K562 (cell line): ENCODE data around the gene CGNL1. TPM values are rescaled to one million over a fixed set of nuclear protein-coding genes. Genes with fewer than 3 reads are reported as not detected.

Experiments
- ATAC-seq: fragments of 200-7000 bp; cut with Tn5 transposase; 3 replicates; pipeline ENCODE4 v1.9.1; 2020; ENCODE audit warnings: moderate library complexity
- BruUV-seq: library from RNA; stranded (reverse); fragments of 400-500 nt; replicated peaks from 2 replicates; lab custom pipeline; 2021; lab: Mats Ljungman, UMichigan
- CTCF ChIA-PET: fragments of 300-600 bp; formaldehyde crosslinking; extraction: SDS; loops from one replicate; lab custom pipeline; 2021; ENCODE audit warnings: low intra/inter-chr PET ratio; lab: Yijun Ruan, JAX
- POLR2A ChIA-PET: fragments of 300-600, 350-650 bp; sonication (Branson Sonifier 250); formaldehyde crosslinking; extraction: SDS; loops from one replicate; lab custom pipeline; 2021; ENCODE audit warnings: antibody characterized with exemption, inconsistent platforms; lab: Yijun Ruan, JAX
- DNase-seq, 4 experiments: peaks; one replicate each; pipeline versions ENCODE4 v3.0.0 to v3.0.0-alpha.2; 2011 to 2018; ENCODE audit warnings: low spot score in 3 of 4, mixed read lengths in 3 of 4; ENCODE audit errors: extremely low read depth in 1 of 4
- FAIRE-seq: peaks from 2 replicates; lab custom pipeline; 2011; peaks lifted over from hg19 to GRCh38; lab: Jason Lieb, UNC
- H2AFZ ChIP-seq: 2 replicates; pipeline ENCODE4 v1.6.0; 2011; ENCODE audit warnings: low read depth, low read length, control low read depth, inconsistent platforms
- H3K27ac ChIP-seq: fragments of 200-600 bp; 3 replicates; pipeline ENCODE4 v1.8.0; 2011; ENCODE audit warnings: low read depth, mild to moderate bottlenecking, control low read depth, inconsistent platforms, low read length, moderate library complexity, mixed read lengths; ENCODE audit errors: extremely low read depth
- H3K27me3 ChIP-seq, 2 experiments: fragments of 300-600 bp in 1 of 2; 2 replicates in 1 of 2; 3 replicates in 1 of 2; pipeline versions ENCODE4 v1.6.0 to v1.8.0; 2011; ENCODE audit warnings: inconsistent platforms in 2 of 2, low read length in 2 of 2, mild to moderate bottlenecking in 1 of 2, mixed read lengths in 1 of 2, moderate library complexity in 1 of 2; ENCODE audit not compliant: control insufficient read depth in 2 of 2, insufficient read depth in 2 of 2
- H3K36me3 ChIP-seq: fragments of 300-600 bp; 3 replicates; pipeline ENCODE4 v1.8.0; 2011; ENCODE audit warnings: mild to moderate bottlenecking, low read length, inconsistent platforms; ENCODE audit not compliant: control insufficient read depth, insufficient read depth
- H3K4me1 ChIP-seq, 2 experiments: fragments of 200-600 bp in 1 of 2; replicated peaks in 1 of 2; 2 replicates in 1 of 2; 3 replicates in 1 of 2; pipeline versions ENCODE4 v1.5.1 to v1.8.0; 2011; ENCODE audit warnings: inconsistent platforms in 2 of 2, low read length in 2 of 2, mild to moderate bottlenecking in 1 of 2, mixed read lengths in 1 of 2, moderate library complexity in 1 of 2; ENCODE audit not compliant: control insufficient read depth in 2 of 2, insufficient read depth in 2 of 2
- H3K4me2 ChIP-seq: 2 replicates; pipeline ENCODE4 v1.6.1; 2011; ENCODE audit warnings: low read length, control low read depth, inconsistent platforms, mixed read lengths; ENCODE audit not compliant: insufficient read depth
- H3K4me3 ChIP-seq: fragments of 200-600 bp; sonication (generic), shearing (Covaris generic); 2 replicates; pipeline ENCODE4 v1.5.1; 2016; ENCODE audit warnings: control low read depth, inconsistent platforms
- H3K79me2 ChIP-seq: fragments of 200-600 bp; 3 replicates; pipeline ENCODE4 v1.8.0; 2011; ENCODE audit warnings: low read length, inconsistent platforms; ENCODE audit not compliant: control insufficient read depth, insufficient read depth
- H3K9ac ChIP-seq, 2 experiments: 2 replicates each; pipeline versions ENCODE4 v1.6.0 to v1.6.1; 2011; ENCODE audit warnings: low read depth in 2 of 2, low read length in 2 of 2, control low read depth in 1 of 2, inconsistent platforms in 1 of 2, mild to moderate bottlenecking in 1 of 2, mixed read lengths in 1 of 2; ENCODE audit not compliant: insufficient read depth in 1 of 2
- H3K9me1 ChIP-seq: one replicate; pipeline ENCODE4 v1.6.0; 2011; ENCODE audit warnings: inconsistent platforms, mild to moderate bottlenecking, low read length, moderate library complexity; ENCODE audit not compliant: control insufficient read depth, insufficient read depth
- H3K9me3 ChIP-seq: replicated peaks from 2 replicates; pipeline ENCODE4 v1.5.1; 2011; ENCODE audit warnings: low read depth, low read length, inconsistent platforms; ENCODE audit not compliant: control insufficient read depth, insufficient read depth
- H4K20me1 ChIP-seq: replicated peaks from 2 replicates; pipeline ENCODE4 v1.6.1; 2011; ENCODE audit warnings: low read length, inconsistent platforms, mixed read lengths; ENCODE audit not compliant: control insufficient read depth, insufficient read depth
- ARID2 ChIP-seq: fragments of 450-650 bp; IDR thresholded peaks from 2 replicates; pipeline ENCODE4 v1.6.1; 2017; ENCODE audit warnings: antibody characterized with exemption, mild to moderate bottlenecking
- CBX8 ChIP-seq: fragments of 200-600 bp; sonication (generic); IDR thresholded peaks from 2 replicates; pipeline ENCODE4 v1.6.1; 2012; ENCODE audit warnings: borderline replicate concordance, mixed run types, low read depth, mild to moderate bottlenecking, moderate library complexity, mixed read lengths, low read length, control low read depth, inconsistent platforms; ENCODE audit not compliant: poor library complexity, severe bottlenecking; ENCODE audit errors: extremely low read depth
- TFE3 ChIP-seq: fragments of 450-650 bp; formaldehyde crosslinking; IDR thresholded peaks from 2 replicates; pipeline ENCODE4 v1.4.0; 2020; ENCODE audit warnings: mild to moderate bottlenecking, mixed read lengths
- ZBTB12 ChIP-seq: fragments of 250-450 bp; sonication (Bioruptor Pico); IDR thresholded peaks from 2 replicates; pipeline ENCODE4 v1.4.0; 2020
- ZNF146 ChIP-seq: IDR thresholded peaks from one replicate; pipeline ENCODE4 v1.6.1; 2018; ENCODE audit warnings: missing compliant biosample characterization; ENCODE audit not compliant: unreplicated experiment
- WGBS: fragments of 100-300 bp; shearing (Covaris generic); methylation state at CpG from one replicate; pipeline ENCODE4 v1.1.6; 2016; ENCODE audit warnings: low coverage, mixed read lengths; ENCODE audit not compliant: insufficient coverage; ENCODE audit errors: missing lambda C conversion rate; 5-methylcytosine and 5-hydroxymethylcytosine counted together
- in situ Hi-C: fragments of 300-500 bp; cut with MboI; formaldehyde crosslinking; loops from 4 replicates; pipeline ENCODE4 v1.15.0; 2018; ENCODE audit warnings: inconsistent platforms, mixed read lengths
- intact Hi-C: fragments of 100-400 bp; cut with micrococcal nuclease; formaldehyde crosslinking; loops from 2 replicates; pipeline ENCODE4 v1.14.2; 2022
- polyA plus RNA-seq, 8 experiments: library from polyadenylated mRNA; depleted of rRNA in 4 of 8; stranded (reverse) in 5 of 8; unstranded in 3 of 8; fragments of >200 nt; fragmentation: Nextera tagmentation in 2 of 8; fragmentation: Illumina TruSeq in 1 of 8; extraction: Ambion mirVana in 2 of 8; extraction: Trizol in 1 of 8; gene quantifications; 2 replicates each; pipeline versions ENCODE4 v1.2.1 to v1.2.3, GENCODE V29; 2011 to 2014; ENCODE audit warnings: inconsistent platforms in 1 of 8, missing spikeins in 1 of 8
- total RNA-seq, 7 experiments: library from RNA; depleted of rRNA in 6 of 7; stranded (reverse); fragments of >200 nt in 6 of 7; fragmentation: Illumina TruSeq in 2 of 7; extraction: Trizol in 2 of 7; gene quantifications; 2 replicates each; pipeline versions ENCODE4 v1.2.1 to v1.2.3, GENCODE V29; 2011 to 2021; ENCODE audit warnings: low replicate concordance in 1 of 7
- TF ChIP-seq, protein P1 (sequence below): fragments of 450-650 bp; IDR thresholded peaks from 2 replicates; pipeline ENCODE4 v1.6.1; 2016

The CGNL1 gene
- total and polyA plus RNA-seq, 9 of the 15 experiments (the other 6 are each of a cell fraction or from before 2014, with no cell fraction given), result 0.01 to 0.07 TPM; not detected in 7

DNA sequence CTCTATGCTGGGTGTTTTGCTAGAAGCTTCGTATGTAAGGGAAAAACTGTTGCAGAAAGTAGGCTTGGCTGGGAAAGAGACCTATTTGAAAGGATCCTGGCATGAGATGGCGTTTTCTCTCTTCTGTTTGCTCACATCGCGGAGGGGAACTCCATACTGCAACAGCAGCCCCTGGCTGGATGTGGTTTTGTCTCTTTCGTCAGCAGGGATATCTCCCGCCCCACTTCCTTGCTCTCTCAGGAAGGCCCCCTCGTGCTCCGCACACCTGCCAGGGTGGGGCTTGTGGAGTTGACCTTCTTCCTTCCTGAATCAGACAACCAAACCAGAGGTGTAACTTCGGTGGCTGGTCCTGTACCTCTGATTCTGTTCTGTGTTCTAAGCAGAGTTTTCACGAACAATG lies 189.0 kb downstream of the CGNL1 start:
- peaks cover 15 to 27% of the 10 kb centered on the region in 2 experiments for H3K27me3 ChIP-seq
- under 1% methylated on average over 10 of the region's 10 CpGs for whole genome bisulfite sequencing
- intact Hi-C loops, result no loop called here

More for the DNA sequence above, 189.0 kb downstream of the CGNL1 start:
- ChIA-PET POLR2A (no interaction called here), CTCF (no interaction called here)
- Histone ChIP-seq H3K9me3 (no peaks in the 10 kb centered on the region; the same call in 1 of the 2 replicates), H4K20me1 (no peaks in the 10 kb centered on the region), H3K79me2 (no peaks in the 10 kb centered on the region), H3K4me2 (no peak overlapping the region), H3K4me3 (no peak overlapping the region), H3K9ac (no peak overlapping the region), H3K36me3 (no peaks in the 10 kb centered on the region), H2AFZ (0 out of 2 replicates have a peak overlapping the region, but pooled peaks have one; percentile 25), H3K27ac (no peak overlapping the region), H3K9me1 (no peaks in the 10 kb centered on the region), H3K4me1 (no peaks in the 10 kb centered on the region; a peak in 1 of 5 replicates)
- TF ChIP-seq, protein P1, sequence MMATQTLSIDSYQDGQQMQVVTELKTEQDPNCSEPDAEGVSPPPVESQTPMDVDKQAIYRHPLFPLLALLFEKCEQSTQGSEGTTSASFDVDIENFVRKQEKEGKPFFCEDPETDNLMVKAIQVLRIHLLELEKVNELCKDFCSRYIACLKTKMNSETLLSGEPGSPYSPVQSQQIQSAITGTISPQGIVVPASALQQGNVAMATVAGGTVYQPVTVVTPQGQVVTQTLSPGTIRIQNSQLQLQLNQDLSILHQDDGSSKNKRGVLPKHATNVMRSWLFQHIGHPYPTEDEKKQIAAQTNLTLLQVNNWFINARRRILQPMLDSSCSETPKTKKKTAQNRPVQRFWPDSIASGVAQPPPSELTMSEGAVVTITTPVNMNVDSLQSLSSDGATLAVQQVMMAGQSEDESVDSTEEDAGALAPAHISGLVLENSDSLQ, result no peak
- TF ChIP-seq ARID2 (no peak), ZNF146 (CRISPR knock-in tag) (no peak), TFE3 (CRISPR knock-in tag) (no peak), CBX8 (no peak), ZBTB12 (CRISPR knock-in tag) (no peak)
- in situ Hi-C loops, result loop anchor here (10.0 to 25.0 kb wide), 2 partner anchors 497 to 619 kb away; partner anchors contain the start of gene ALDH1A2
- ATAC-seq, result no peak
- BruUV-seq, result no TSS peak
- no peak for FAIRE-seq
- no peak for DNase-seq
